Measurements from ENCODE around the gene DPYSL4. TPM values are rescaled to one million over a fixed set of nuclear protein-coding genes. Genes with fewer than 3 reads are reported as not detected.

DPYSL4 gene
- total and polyA plus RNA-seq, 2 experiments from 2014 or later, result 10.6 to 23.9 TPM

GRCh38 chr10:132227851-132228390 lies 41.2 kb downstream of the DPYSL4 start:
- no peaks in the 10 kb centered on the region for H3K9me2 ChIP-seq (ENCODE audit: insufficient read depth)
- H3K27ac ChIP-seq (ENCODE audit: low read depth), result no peak overlapping the region
- no peak overlapping the region for H3K4me3 Mint-ChIP-seq

More at GRCh38 chr10:132227851-132228390, 41.2 kb downstream of the DPYSL4 start:
- Histone ChIP-seq H3K4me1 (ENCODE audit: insufficient read depth) (no peaks in the 10 kb centered on the region), H3K79me2 (replicated peaks; ENCODE audit: insufficient read depth) (no peaks in the 10 kb centered on the region), H3K27me3 (ENCODE audit: insufficient read depth) (no peaks in the 10 kb centered on the region), H4K20me1 (replicated peaks; ENCODE audit: insufficient read depth) (no peaks in the 10 kb centered on the region), H3K4me3 (no peak overlapping the region), H3K36me3 (ENCODE audit: insufficient read depth) (no peaks in the 10 kb centered on the region), H2AFZ (no peak overlapping the region), H3F3A (replicated peaks; ENCODE audit: low read depth) (no peaks in the 10 kb centered on the region), H3K4me2 (no peak overlapping the region)
- ATAC-seq, result no peak
- H3K36me3 Mint-ChIP-seq (ENCODE audit: low read depth), result no peaks in the 10 kb centered on the region; the same call in 2 of the 3 replicates
- H3K27ac Mint-ChIP-seq, result no peak overlapping the region
- peaks cover 9% of the 10 kb centered on the region for H3K4me1 Mint-ChIP-seq
- TF ChIP-seq, protein P1, sequence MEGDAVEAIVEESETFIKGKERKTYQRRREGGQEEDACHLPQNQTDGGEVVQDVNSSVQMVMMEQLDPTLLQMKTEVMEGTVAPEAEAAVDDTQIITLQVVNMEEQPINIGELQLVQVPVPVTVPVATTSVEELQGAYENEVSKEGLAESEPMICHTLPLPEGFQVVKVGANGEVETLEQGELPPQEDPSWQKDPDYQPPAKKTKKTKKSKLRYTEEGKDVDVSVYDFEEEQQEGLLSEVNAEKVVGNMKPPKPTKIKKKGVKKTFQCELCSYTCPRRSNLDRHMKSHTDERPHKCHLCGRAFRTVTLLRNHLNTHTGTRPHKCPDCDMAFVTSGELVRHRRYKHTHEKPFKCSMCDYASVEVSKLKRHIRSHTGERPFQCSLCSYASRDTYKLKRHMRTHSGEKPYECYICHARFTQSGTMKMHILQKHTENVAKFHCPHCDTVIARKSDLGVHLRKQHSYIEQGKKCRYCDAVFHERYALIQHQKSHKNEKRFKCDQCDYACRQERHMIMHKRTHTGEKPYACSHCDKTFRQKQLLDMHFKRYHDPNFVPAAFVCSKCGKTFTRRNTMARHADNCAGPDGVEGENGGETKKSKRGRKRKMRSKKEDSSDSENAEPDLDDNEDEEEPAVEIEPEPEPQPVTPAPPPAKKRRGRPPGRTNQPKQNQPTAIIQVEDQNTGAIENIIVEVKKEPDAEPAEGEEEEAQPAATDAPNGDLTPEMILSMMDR (conservative IDR thresholded peaks at IDR 0.05; ENCODE audit: low read depth in 2 of 2), result no peak
- TF ChIP-seq JUNB (IDR thresholded peaks at IDR 0.05; ENCODE audit: unreplicated experiment) (no peak), ZNF114 (CRISPR knock-in tag; IDR thresholded peaks at IDR 0.05) (no peak), ZNF331 (CRISPR knock-in tag; IDR thresholded peaks at IDR 0.05; ENCODE audit: low read depth) (no peak), STAT1 (IDR thresholded peaks at IDR 0.05; ENCODE audit: unreplicated experiment) (no peak), NANOG (IDR thresholded peaks at IDR 0.05; ENCODE audit: borderline replicate concordance) (no peak), EZH2 (IDR thresholded peaks at IDR 0.05; ENCODE audit: low read depth, unreplicated experiment) (no peak), CREB1 (CRISPR knock-in tag; IDR thresholded peaks at IDR 0.05; ENCODE audit: low read depth) (no peak), POLR2AphosphoS5 (IDR thresholded peaks at IDR 0.05; ENCODE audit: low read depth) (no peak), EZH2phosphoT487 (IDR thresholded peaks at IDR 0.05; ENCODE audit: unreplicated experiment) (no peak)
- TF ChIP-seq, protein P2, sequence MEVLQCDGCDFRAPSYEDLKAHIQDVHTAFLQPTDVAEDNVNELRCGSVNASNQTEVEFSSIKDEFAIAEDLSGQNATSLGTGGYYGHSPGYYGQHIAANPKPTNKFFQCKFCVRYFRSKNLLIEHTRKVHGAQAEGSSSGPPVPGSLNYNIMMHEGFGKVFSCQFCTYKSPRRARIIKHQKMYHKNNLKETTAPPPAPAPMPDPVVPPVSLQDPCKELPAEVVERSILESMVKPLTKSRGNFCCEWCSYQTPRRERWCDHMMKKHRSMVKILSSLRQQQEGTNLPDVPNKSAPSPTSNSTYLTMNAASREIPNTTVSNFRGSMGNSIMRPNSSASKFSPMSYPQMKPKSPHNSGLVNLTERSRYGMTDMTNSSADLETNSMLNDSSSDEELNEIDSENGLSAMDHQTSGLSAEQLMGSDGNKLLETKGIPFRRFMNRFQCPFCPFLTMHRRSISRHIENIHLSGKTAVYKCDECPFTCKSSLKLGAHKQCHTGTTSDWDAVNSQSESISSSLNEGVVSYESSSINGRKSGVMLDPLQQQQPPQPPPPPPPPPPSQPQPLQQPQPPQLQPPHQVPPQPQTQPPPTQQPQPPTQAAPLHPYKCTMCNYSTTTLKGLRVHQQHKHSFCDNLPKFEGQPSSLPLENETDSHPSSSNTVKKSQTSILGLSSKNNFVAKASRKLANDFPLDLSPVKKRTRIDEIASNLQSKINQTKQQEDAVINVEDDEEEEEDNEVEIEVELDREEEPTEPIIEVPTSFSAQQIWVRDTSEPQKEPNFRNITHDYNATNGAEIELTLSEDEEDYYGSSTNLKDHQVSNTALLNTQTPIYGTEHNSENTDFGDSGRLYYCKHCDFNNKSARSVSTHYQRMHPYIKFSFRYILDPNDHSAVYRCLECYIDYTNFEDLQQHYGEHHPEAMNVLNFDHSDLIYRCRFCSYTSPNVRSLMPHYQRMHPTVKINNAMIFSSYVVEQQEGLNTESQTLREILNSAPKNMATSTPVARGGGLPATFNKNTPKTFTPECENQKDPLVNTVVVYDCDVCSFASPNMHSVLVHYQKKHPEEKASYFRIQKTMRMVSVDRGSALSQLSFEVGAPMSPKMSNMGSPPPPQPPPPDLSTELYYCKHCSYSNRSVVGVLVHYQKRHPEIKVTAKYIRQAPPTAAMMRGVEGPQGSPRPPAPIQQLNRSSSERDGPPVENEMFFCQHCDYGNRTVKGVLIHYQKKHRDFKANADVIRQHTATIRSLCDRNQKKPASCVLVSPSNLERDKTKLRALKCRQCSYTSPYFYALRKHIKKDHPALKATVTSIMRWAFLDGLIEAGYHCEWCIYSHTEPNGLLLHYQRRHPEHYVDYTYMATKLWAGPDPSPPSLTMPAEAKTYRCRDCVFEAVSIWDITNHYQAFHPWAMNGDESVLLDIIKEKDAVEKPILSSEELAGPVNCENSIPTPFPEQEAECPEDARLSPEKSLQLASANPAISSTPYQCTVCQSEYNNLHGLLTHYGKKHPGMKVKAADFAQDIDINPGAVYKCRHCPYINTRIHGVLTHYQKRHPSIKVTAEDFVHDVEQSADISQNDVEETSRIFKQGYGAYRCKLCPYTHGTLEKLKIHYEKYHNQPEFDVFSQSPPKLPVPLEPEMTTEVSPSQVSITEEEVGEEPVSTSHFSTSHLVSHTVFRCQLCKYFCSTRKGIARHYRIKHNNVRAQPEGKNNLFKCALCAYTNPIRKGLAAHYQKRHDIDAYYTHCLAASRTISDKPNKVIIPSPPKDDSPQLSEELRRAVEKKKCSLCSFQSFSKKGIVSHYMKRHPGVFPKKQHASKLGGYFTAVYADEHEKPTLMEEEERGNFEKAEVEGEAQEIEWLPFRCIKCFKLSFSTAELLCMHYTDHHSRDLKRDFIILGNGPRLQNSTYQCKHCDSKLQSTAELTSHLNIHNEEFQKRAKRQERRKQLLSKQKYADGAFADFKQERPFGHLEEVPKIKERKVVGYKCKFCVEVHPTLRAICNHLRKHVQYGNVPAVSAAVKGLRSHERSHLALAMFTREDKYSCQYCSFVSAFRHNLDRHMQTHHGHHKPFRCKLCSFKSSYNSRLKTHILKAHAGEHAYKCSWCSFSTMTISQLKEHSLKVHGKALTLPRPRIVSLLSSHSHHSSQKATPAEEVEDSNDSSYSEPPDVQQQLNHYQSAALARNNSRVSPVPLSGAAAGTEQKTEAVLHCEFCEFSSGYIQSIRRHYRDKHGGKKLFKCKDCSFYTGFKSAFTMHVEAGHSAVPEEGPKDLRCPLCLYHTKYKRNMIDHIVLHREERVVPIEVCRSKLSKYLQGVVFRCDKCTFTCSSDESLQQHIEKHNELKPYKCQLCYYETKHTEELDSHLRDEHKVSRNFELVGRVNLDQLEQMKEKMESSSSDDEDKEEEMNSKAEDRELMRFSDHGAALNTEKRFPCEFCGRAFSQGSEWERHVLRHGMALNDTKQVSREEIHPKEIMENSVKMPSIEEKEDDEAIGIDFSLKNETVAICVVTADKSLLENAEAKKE (CRISPR knock-in tag; IDR thresholded peaks at IDR 0.05), result no peak
- TF ChIP-seq, protein P3, sequence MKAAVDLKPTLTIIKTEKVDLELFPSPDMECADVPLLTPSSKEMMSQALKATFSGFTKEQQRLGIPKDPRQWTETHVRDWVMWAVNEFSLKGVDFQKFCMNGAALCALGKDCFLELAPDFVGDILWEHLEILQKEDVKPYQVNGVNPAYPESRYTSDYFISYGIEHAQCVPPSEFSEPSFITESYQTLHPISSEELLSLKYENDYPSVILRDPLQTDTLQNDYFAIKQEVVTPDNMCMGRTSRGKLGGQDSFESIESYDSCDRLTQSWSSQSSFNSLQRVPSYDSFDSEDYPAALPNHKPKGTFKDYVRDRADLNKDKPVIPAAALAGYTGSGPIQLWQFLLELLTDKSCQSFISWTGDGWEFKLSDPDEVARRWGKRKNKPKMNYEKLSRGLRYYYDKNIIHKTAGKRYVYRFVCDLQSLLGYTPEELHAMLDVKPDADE (IDR thresholded peaks at IDR 0.05), result no peak
- TF ChIP-seq, protein P4, sequence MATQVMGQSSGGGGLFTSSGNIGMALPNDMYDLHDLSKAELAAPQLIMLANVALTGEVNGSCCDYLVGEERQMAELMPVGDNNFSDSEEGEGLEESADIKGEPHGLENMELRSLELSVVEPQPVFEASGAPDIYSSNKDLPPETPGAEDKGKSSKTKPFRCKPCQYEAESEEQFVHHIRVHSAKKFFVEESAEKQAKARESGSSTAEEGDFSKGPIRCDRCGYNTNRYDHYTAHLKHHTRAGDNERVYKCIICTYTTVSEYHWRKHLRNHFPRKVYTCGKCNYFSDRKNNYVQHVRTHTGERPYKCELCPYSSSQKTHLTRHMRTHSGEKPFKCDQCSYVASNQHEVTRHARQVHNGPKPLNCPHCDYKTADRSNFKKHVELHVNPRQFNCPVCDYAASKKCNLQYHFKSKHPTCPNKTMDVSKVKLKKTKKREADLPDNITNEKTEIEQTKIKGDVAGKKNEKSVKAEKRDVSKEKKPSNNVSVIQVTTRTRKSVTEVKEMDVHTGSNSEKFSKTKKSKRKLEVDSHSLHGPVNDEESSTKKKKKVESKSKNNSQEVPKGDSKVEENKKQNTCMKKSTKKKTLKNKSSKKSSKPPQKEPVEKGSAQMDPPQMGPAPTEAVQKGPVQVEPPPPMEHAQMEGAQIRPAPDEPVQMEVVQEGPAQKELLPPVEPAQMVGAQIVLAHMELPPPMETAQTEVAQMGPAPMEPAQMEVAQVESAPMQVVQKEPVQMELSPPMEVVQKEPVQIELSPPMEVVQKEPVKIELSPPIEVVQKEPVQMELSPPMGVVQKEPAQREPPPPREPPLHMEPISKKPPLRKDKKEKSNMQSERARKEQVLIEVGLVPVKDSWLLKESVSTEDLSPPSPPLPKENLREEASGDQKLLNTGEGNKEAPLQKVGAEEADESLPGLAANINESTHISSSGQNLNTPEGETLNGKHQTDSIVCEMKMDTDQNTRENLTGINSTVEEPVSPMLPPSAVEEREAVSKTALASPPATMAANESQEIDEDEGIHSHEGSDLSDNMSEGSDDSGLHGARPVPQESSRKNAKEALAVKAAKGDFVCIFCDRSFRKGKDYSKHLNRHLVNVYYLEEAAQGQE (IDR thresholded peaks at IDR 0.05; ENCODE audit: unreplicated experiment), result no peak
- H3K9me3 Mint-ChIP-seq, result no peaks in the 10 kb centered on the region; the same call in 2 of the 3 replicates
- peaks cover 6% of the 10 kb centered on the region for H3K27me3 Mint-ChIP-seq (ENCODE audit: insufficient read depth, low read depth, poor library complexity)
- no peak for DNase-seq (ENCODE audit: low spot score)

All from GM23338 (cell line).